Left ventricle myocardium inferior (tissue), 1 donor: ENCODE measurements around the gene THY1. TPM values are rescaled to one million over a fixed set of nuclear protein-coding genes. Genes with fewer than 3 reads are reported as not detected.

Source experiments
- DNase-seq: peaks from one replicate; pipeline ENCODE4 v3.0.0-alpha.2; 2020
- H3K27ac ChIP-seq: fragments of 200-600 bp; replicated peaks from 2 replicates; pipeline ENCODE4 v1.8.0; 2021
- H3K27me3 ChIP-seq: fragments of 200-600 bp; 2 replicates; pipeline ENCODE4 v1.8.0; 2021; ENCODE audit warnings: low read depth
- H3K36me3 ChIP-seq: fragments of 200-600 bp; 2 replicates; pipeline ENCODE4 v1.8.0; 2021
- H3K4me1 ChIP-seq: fragments of 200-600 bp; 2 replicates; pipeline ENCODE4 v1.8.0; 2021
- H3K4me3 ChIP-seq: fragments of 200-600 bp; 2 replicates; pipeline ENCODE4 v1.8.0; 2021; ENCODE audit warnings: mild to moderate bottlenecking, moderate library complexity
- H3K9me3 ChIP-seq: fragments of 200-600 bp; replicated peaks from 2 replicates; pipeline ENCODE4 v1.8.0; 2021
- CTCF ChIP-seq: fragments of 200-600 bp; IDR thresholded peaks from 2 replicates; pipeline ENCODE4 v1.8.0; 2021; ENCODE audit warnings: antibody characterized with exemption, mild to moderate bottlenecking, borderline replicate concordance
- intact Hi-C: fragments of 100-400 bp; cut with micrococcal nuclease; formaldehyde crosslinking; loops from one replicate; pipeline ENCODE4 v1.11.0; 2022
- total RNA-seq: library from RNA; stranded (reverse); fragmentation: NEBNext Ultra II Directional; extraction: Animal tissue kit (Norgen Biotek cat#: 25700); gene quantifications from one replicate; pipeline ENCODE4 v1.2.1, GENCODE V29; 2021
- donor health status: DM: no; HTN: yes; CAD: no; lungs with severe emphysema.

The THY1 gene
- total RNA-seq, 1 donor from 2014 or later = 0.91 TPM

DNA sequence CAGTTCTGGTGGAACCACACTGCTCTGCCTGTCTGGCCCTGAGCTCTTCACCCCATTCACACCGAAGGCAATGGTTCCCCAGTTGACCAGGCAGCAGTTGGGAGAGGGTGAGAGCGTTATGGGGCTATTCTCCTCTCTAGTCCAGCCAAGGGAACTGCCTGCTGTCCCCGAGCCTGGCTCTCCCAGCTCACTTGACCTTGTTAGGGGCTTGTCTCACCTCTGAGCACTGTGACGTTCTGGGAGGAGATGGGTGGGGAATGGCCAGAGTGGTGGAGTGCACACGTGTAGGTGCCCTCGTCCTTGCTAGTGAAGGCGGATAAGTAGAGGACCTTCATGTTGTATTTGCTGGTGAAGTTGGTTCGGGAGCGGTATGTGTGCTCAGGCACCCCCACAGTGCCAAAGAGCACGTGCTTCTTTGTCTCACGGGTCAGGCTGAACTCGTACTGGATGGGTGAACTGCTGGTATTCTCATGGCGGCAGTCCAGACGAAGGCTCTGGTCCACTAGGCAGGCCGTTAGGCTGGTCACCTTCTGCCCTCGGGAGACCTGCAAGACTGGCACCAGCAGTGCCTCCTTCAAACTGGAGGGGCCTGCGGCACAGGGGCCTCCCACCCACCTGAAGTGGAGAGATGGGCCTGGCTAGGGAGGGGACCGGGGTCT, 3.0 kb downstream of the THY1 start:
- peaks cover 82% of the 10 kb centered on the region for H3K27me3 ChIP-seq
- TF ChIP-seq CTCF = no peak
- H3K36me3 ChIP-seq = no peaks in the 10 kb centered on the region
- H3K4me1 ChIP-seq = peaks cover 25% of the 10 kb centered on the region
- no peaks in the 10 kb centered on the region for H3K9me3 ChIP-seq
- H3K27ac ChIP-seq = no peak overlapping the region
- intact Hi-C loops = no loop called here
- H3K4me3 ChIP-seq = no peak overlapping the region
- no peak for DNase-seq

- Histone ChIP-seq H3K36me3 (no peaks in the 10 kb centered on the region), H3K27ac (no peak overlapping the region), H3K4me1 (peaks cover 25% of the 10 kb centered on the region), H3K4me3 (no peak overlapping the region), H3K27me3 (peaks cover 76% of the 10 kb centered on the region), H3K9me3 (no peaks in the 10 kb centered on the region)
- DNase-seq = no peak
- no peak for TF ChIP-seq CTCF
- intact Hi-C loops = no loop called here
Observed at GRCh38 chr11:119419246-119419645, 3.7 kb downstream of the THY1 start.

DNA sequence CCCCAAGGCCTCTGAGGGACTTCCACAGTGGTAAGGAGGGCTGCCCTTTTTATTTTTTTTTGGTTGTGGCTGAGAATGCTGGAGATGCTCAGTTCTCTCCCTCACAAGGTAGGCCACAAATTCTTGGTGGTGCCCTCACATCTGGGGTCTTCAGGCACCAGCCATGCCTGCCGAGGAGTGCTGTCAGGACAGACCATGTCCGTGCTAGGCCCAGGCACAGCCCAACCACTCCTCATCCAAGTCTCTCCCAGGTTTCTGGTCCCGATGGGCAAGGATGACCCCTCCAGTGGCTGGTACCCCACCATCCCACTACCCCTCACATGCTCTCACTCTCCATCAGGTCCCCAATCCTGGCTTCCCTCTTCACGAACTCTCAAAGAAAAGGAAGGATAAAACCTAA, 4.2 kb downstream of the THY1 start:
- Histone ChIP-seq H3K4me3 (no peak overlapping the region), H3K27ac (no peak overlapping the region), H3K9me3 (no peaks in the 10 kb centered on the region), H3K4me1 (peaks cover 25% of the 10 kb centered on the region), H3K27me3 (peaks cover 71% of the 10 kb centered on the region), H3K36me3 (no peaks in the 10 kb centered on the region)
- intact Hi-C loops = no loop called here
- no peak for TF ChIP-seq CTCF
- DNase-seq = no peak

DNA sequence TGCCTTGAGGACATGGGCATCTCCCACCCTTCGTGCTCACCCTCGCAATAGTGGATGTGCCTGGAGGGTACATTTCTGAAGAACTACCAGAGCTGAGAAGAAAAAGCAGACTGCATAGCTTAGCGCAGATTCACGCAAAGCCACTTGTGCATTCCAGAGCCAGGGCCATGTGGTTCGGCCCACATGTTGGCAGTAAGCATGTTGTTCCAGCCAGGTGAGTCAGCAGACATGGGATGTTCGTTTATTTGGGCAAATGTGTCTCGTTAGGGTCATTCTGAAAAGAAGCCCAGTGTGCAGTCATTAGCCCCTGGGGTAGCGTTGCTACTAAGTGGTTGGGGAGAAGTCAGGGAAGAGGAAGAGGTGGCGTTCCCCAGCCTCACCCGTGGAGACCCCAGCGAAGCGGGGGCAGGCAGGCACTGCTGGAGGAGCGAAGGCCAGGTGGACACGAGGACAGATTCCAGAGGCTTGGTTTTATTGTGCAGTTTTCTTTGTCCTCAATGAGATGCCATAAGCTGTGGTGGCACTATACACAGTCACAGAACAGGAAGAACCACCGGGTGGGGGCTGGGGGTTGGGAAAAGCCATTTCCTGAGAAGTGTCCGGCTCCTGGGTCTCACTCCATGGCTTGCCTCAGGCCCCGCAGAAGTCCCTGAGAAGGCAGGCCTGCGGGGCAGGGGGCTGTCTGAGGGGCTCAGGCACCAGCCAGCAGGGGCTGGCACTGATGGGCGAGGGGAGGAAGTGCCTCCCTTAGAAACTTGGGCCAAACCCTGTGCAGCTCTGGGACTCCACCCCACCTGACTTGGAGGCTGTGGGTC, 5.0 kb downstream of the THY1 start:
- no peak overlapping the region for H3K4me3 ChIP-seq
- peaks cover 63% of the 10 kb centered on the region for H3K27me3 ChIP-seq
- H3K27ac ChIP-seq = no peak overlapping the region
- H3K9me3 ChIP-seq = no peaks in the 10 kb centered on the region
- H3K36me3 ChIP-seq = no peaks in the 10 kb centered on the region
- no peak for DNase-seq
- H3K4me1 ChIP-seq = peaks cover 19% of the 10 kb centered on the region
- intact Hi-C loops = no loop called here
- no peak for TF ChIP-seq CTCF

GRCh38 chr11:119416606-119417580, 6.1 kb downstream of the THY1 start:
- peaks cover 9% of the 10 kb centered on the region for H3K4me1 ChIP-seq
- H3K27me3 ChIP-seq = peaks cover 52% of the 10 kb centered on the region

More at GRCh38 chr11:119416606-119417580, 6.1 kb downstream of the THY1 start:
- DNase-seq = no peak
- Histone ChIP-seq H3K4me3 (no peak overlapping the region), H3K9me3 (no peaks in the 10 kb centered on the region), H3K27ac (no peak overlapping the region), H3K36me3 (no peaks in the 10 kb centered on the region)
- intact Hi-C loops = no loop called here
- no peak for TF ChIP-seq CTCF
